ENCODE data around the gene ASAP2. TPM values are rescaled to one million over a fixed set of nuclear protein-coding genes. Genes with fewer than 3 reads are reported as not detected.

ASAP2 gene
- total RNA-seq, 1 donor from 2014 or later, result 60.7 TPM

GRCh38 chr2:9423922-9424272 is 217.3 kb downstream of the ASAP2 start:
- TF ChIP-seq CTCF (IDR thresholded peaks at IDR 0.05), result no peak
- Mint-ChIP-seq H3K9me3 (ENCODE audit: low read depth) (no peaks in the 10 kb centered on the region), H3K27me3 (ENCODE audit: low read depth) (no peaks in the 10 kb centered on the region), H3K4me1 (ENCODE audit: low read depth) (peaks cover 25% of the 10 kb centered on the region), H3K4me3 (ENCODE audit: unreplicated experiment) (no peak overlapping the region), H3K27ac (ENCODE audit: unreplicated experiment) (no peak overlapping the region), H3K36me3 (ENCODE audit: low read depth) (no peaks in the 10 kb centered on the region)
- no peak for DNase-seq (ENCODE audit: low spot score)

GRCh38 chr2:9424447-9425164 is 218.0 kb downstream of the ASAP2 start:
- Mint-ChIP-seq H3K4me1 (ENCODE audit: low read depth) (peaks cover 24% of the 10 kb centered on the region), H3K27ac (ENCODE audit: unreplicated experiment) (no peak overlapping the region), H3K4me3 (ENCODE audit: unreplicated experiment) (no peak overlapping the region), H3K36me3 (ENCODE audit: low read depth) (no peaks in the 10 kb centered on the region), H3K27me3 (ENCODE audit: low read depth) (no peaks in the 10 kb centered on the region), H3K9me3 (ENCODE audit: low read depth) (no peaks in the 10 kb centered on the region)
- DNase-seq (ENCODE audit: low spot score), result no peak
- no peak for TF ChIP-seq CTCF (IDR thresholded peaks at IDR 0.05)

GRCh38 chr2:9428965-9429577 is 222.5 kb downstream of the ASAP2 start:
- Mint-ChIP-seq H3K9me3 (ENCODE audit: low read depth) (no peaks in the 10 kb centered on the region), H3K36me3 (ENCODE audit: low read depth) (peaks cover 6% of the 10 kb centered on the region), H3K27me3 (ENCODE audit: low read depth) (no peaks in the 10 kb centered on the region), H3K4me3 (ENCODE audit: unreplicated experiment) (no peak overlapping the region), H3K27ac (ENCODE audit: unreplicated experiment) (no peak overlapping the region), H3K4me1 (ENCODE audit: low read depth) (peaks cover 8% of the 10 kb centered on the region)
- DNase-seq (ENCODE audit: low spot score), result no peak
- TF ChIP-seq CTCF (IDR thresholded peaks at IDR 0.05), result no peak

- no peak overlapping the region for H3K4me3 Mint-ChIP-seq (ENCODE audit: unreplicated experiment)
- peaks cover 12% of the 10 kb centered on the region for H3K4me1 Mint-ChIP-seq (ENCODE audit: low read depth)
- H3K36me3 Mint-ChIP-seq (ENCODE audit: low read depth), result peaks cover 9% of the 10 kb centered on the region
- no peak for TF ChIP-seq CTCF (IDR thresholded peaks at IDR 0.05)
- H3K27me3 Mint-ChIP-seq (ENCODE audit: low read depth), result no peaks in the 10 kb centered on the region
- H3K27ac Mint-ChIP-seq (ENCODE audit: unreplicated experiment), result peak overlapping the region; percentile 59
- no peak for DNase-seq (ENCODE audit: low spot score)
- no peaks in the 10 kb centered on the region for H3K9me3 Mint-ChIP-seq (ENCODE audit: low read depth)
Observed at GRCh38 chr2:9430316-9431293, 224.0 kb downstream of the ASAP2 start.

GRCh38 chr2:9434489-9434888 is 227.9 kb downstream of the ASAP2 start:
- Mint-ChIP-seq H3K4me1 (ENCODE audit: low read depth) (peaks cover 12% of the 10 kb centered on the region), H3K36me3 (ENCODE audit: low read depth) (peaks cover 28% of the 10 kb centered on the region), H3K9me3 (ENCODE audit: low read depth) (no peaks in the 10 kb centered on the region), H3K27ac (ENCODE audit: unreplicated experiment) (no peak overlapping the region), H3K4me3 (ENCODE audit: unreplicated experiment) (no peak overlapping the region), H3K27me3 (ENCODE audit: low read depth) (no peaks in the 10 kb centered on the region)
- DNase-seq (ENCODE audit: low spot score), result no peak
- no peak for TF ChIP-seq CTCF (IDR thresholded peaks at IDR 0.05)

Data from chondrocyte (in vitro differentiated cells).